GM21717 (cell line): ENCODE data around the gene ZG16.

Experiments used
- ATAC-seq: cut with Tn5 transposase; IDR thresholded peaks from one replicate; pipeline ENCODE4 v1.9.1; 2021; ENCODE audit warnings: mild to moderate bottlenecking, moderate library complexity; ENCODE audit not compliant: unreplicated experiment

The ZG16 gene

GRCh38 chr16:29820271-29820701 is 42.2 kb downstream of the ZG16 start, which contains the start of gene MVP:
TSS of gene MVP (plus strand) at chr16:29820462. CDS start at chr16:29830550, 10,088 bp downstream.
- ATAC-seq, result no peak

- ATAC-seq, result no peak
These were observed 42.9 kb downstream of the ZG16 start for GRCh38 chr16:29820730-29821642.

- ATAC-seq, result no peak
These were observed 43.6 kb downstream of the ZG16 start for GRCh38 chr16:29821643-29822115.

GRCh38 chr16:29824589-29825144 is 46.6 kb downstream of the ZG16 start:
- ATAC-seq, result no peak

GRCh38 chr16:29825145-29826044 is 47.3 kb downstream of the ZG16 start:
- ATAC-seq, result no peak

GRCh38 chr16:29826342-29826695 is 48.3 kb downstream of the ZG16 start:
- no peak for ATAC-seq

- no peak for ATAC-seq
These were observed 52.7 kb downstream of the ZG16 start for GRCh38 chr16:29830774-29831173.

GRCh38 chr16:29831490-29831889 is 53.4 kb downstream of the ZG16 start:
- ATAC-seq, result no peak
